ENCODE data around the gene CCR2.

CCR2 gene

GRCh38 chr3:46354478-46354877, 567 bp downstream of the CCR2 start:
- H3K4me3 ChIP-seq (ENCODE audit: extremely low read depth, insufficient read depth, low read length, poor library complexity, severe bottlenecking), result no peak overlapping the region
- no peaks in the 10 kb centered on the region for H3K36me3 ChIP-seq (ENCODE audit: control insufficient read depth, insufficient read depth, low read length)
- no peak overlapping the region for H3K27ac ChIP-seq (ENCODE audit: low read depth, low read length, severe bottlenecking)
- no CpG with 5 or more reads among the region's 1 CpG for WGBS, 2 experiments (ENCODE audit: insufficient coverage in 2 of 2)
- peaks cover 6% of the 10 kb centered on the region for H3K4me1 ChIP-seq (ENCODE audit: control insufficient read depth, insufficient read depth, low read length, poor library complexity, severe bottlenecking)
- H3K9me3 ChIP-seq (ENCODE audit: control insufficient read depth, low read length), result no peaks in the 10 kb centered on the region

GRCh38 chr3:46354984-46355383, 1.1 kb downstream of the CCR2 start:
- Histone ChIP-seq H3K27ac (ENCODE audit: low read depth, low read length, severe bottlenecking) (no peak overlapping the region), H3K4me3 (ENCODE audit: extremely low read depth, insufficient read depth, low read length, poor library complexity, severe bottlenecking) (no peak overlapping the region), H3K9me3 (ENCODE audit: control insufficient read depth, low read length) (no peaks in the 10 kb centered on the region), H3K4me1 (ENCODE audit: control insufficient read depth, insufficient read depth, low read length, poor library complexity, severe bottlenecking) (peaks cover 6% of the 10 kb centered on the region), H3K36me3 (ENCODE audit: control insufficient read depth, insufficient read depth, low read length) (no peaks in the 10 kb centered on the region)

- Histone ChIP-seq H3K4me1 (ENCODE audit: control insufficient read depth, insufficient read depth, low read length, poor library complexity, severe bottlenecking) (peaks cover 6% of the 10 kb centered on the region), H3K9me3 (ENCODE audit: control insufficient read depth, low read length) (no peaks in the 10 kb centered on the region), H3K36me3 (ENCODE audit: control insufficient read depth, insufficient read depth, low read length) (no peaks in the 10 kb centered on the region), H3K27ac (ENCODE audit: low read depth, low read length, severe bottlenecking) (no peak overlapping the region), H3K4me3 (ENCODE audit: extremely low read depth, insufficient read depth, low read length, poor library complexity, severe bottlenecking) (no peak overlapping the region)
- WGBS, 2 experiments (ENCODE audit: insufficient coverage in 2 of 2), result 89 to 94% methylated on average over 2 to 3 of the region's 3 CpGs
Observed at GRCh38 chr3:46356276-46356675, 2.4 kb downstream of the CCR2 start.

GRCh38 chr3:46356909-46357308, 3.0 kb downstream of the CCR2 start:
- Histone ChIP-seq H3K27ac (ENCODE audit: low read depth, low read length, severe bottlenecking) (no peak overlapping the region), H3K36me3 (ENCODE audit: control insufficient read depth, insufficient read depth, low read length) (no peaks in the 10 kb centered on the region), H3K9me3 (ENCODE audit: control insufficient read depth, low read length) (no peaks in the 10 kb centered on the region), H3K4me1 (ENCODE audit: control insufficient read depth, insufficient read depth, low read length, poor library complexity, severe bottlenecking) (peaks cover 6% of the 10 kb centered on the region), H3K4me3 (ENCODE audit: extremely low read depth, insufficient read depth, low read length, poor library complexity, severe bottlenecking) (no peak overlapping the region)
- WGBS, 2 experiments (ENCODE audit: insufficient coverage in 2 of 2), result 94 to 100% methylated on average over 3 of the region's 4 CpGs

- Histone ChIP-seq H3K4me3 (ENCODE audit: extremely low read depth, insufficient read depth, low read length, poor library complexity, severe bottlenecking) (no peak overlapping the region), H3K4me1 (ENCODE audit: control insufficient read depth, insufficient read depth, low read length, poor library complexity, severe bottlenecking) (peaks cover 6% of the 10 kb centered on the region), H3K9me3 (ENCODE audit: control insufficient read depth, low read length) (no peaks in the 10 kb centered on the region), H3K27ac (ENCODE audit: low read depth, low read length, severe bottlenecking) (no peak overlapping the region), H3K36me3 (ENCODE audit: control insufficient read depth, insufficient read depth, low read length) (no peaks in the 10 kb centered on the region)
- WGBS, 2 experiments (ENCODE audit: insufficient coverage in 2 of 2), result 96% methylated on average over 3 of the region's 6 CpGs; no CpG with 5 or more reads in 1 of the 2 experiments
Observed at GRCh38 chr3:46358466-46358865, 4.6 kb downstream of the CCR2 start.

GRCh38 chr3:46359733-46360493, 6.0 kb downstream of the CCR2 start:
- Histone ChIP-seq H3K27ac (ENCODE audit: low read depth, low read length, severe bottlenecking) (no peak overlapping the region), H3K36me3 (ENCODE audit: control insufficient read depth, insufficient read depth, low read length) (no peaks in the 10 kb centered on the region), H3K4me1 (ENCODE audit: control insufficient read depth, insufficient read depth, low read length, poor library complexity, severe bottlenecking) (no peaks in the 10 kb centered on the region), H3K4me3 (ENCODE audit: extremely low read depth, insufficient read depth, low read length, poor library complexity, severe bottlenecking) (no peak overlapping the region), H3K9me3 (ENCODE audit: control insufficient read depth, low read length) (no peaks in the 10 kb centered on the region)
- 82 to 86% methylated on average over 9 to 10 of the region's 11 CpGs for WGBS, 2 experiments (ENCODE audit: insufficient coverage in 2 of 2)

- no peak overlapping the region for H3K27ac ChIP-seq (ENCODE audit: low read depth, low read length, severe bottlenecking)
- WGBS, 2 experiments (ENCODE audit: insufficient coverage in 2 of 2), result 61 to 79% methylated on average over 3 to 6 of the region's 6 CpGs
- no peaks in the 10 kb centered on the region for H3K9me3 ChIP-seq (ENCODE audit: control insufficient read depth, low read length)
- H3K4me3 ChIP-seq (ENCODE audit: extremely low read depth, insufficient read depth, low read length, poor library complexity, severe bottlenecking), result no peak overlapping the region
- no peaks in the 10 kb centered on the region for H3K4me1 ChIP-seq (ENCODE audit: control insufficient read depth, insufficient read depth, low read length, poor library complexity, severe bottlenecking)
- H3K36me3 ChIP-seq (ENCODE audit: control insufficient read depth, insufficient read depth, low read length), result no peaks in the 10 kb centered on the region
Observed at GRCh38 chr3:46360907-46361306, 7.0 kb downstream of the CCR2 start.

- no peaks in the 10 kb centered on the region for H3K9me3 ChIP-seq (ENCODE audit: control insufficient read depth, low read length)
- H3K36me3 ChIP-seq (ENCODE audit: control insufficient read depth, insufficient read depth, low read length), result no peaks in the 10 kb centered on the region
- H3K4me1 ChIP-seq (ENCODE audit: control insufficient read depth, insufficient read depth, low read length, poor library complexity, severe bottlenecking), result no peaks in the 10 kb centered on the region
- H3K4me3 ChIP-seq (ENCODE audit: extremely low read depth, insufficient read depth, low read length, poor library complexity, severe bottlenecking), result no peak overlapping the region
- WGBS, 2 experiments (ENCODE audit: insufficient coverage in 2 of 2), result 93 to 95% methylated on average over 5 to 6 of the region's 8 CpGs
- no peak overlapping the region for H3K27ac ChIP-seq (ENCODE audit: low read depth, low read length, severe bottlenecking)
Observed at GRCh38 chr3:46361408-46362283, 7.7 kb downstream of the CCR2 start.

GRCh38 chr3:46365041-46365440, 11.1 kb downstream of the CCR2 start:
- no peak overlapping the region for H3K4me3 ChIP-seq (ENCODE audit: extremely low read depth, insufficient read depth, low read length, poor library complexity, severe bottlenecking)
- 100% methylated on average over 1 of the region's 4 CpGs; no CpG with 5 or more reads in 1 of the 2 experiments for WGBS, 2 experiments (ENCODE audit: insufficient coverage in 2 of 2)
- no peaks in the 10 kb centered on the region for H3K36me3 ChIP-seq (ENCODE audit: control insufficient read depth, insufficient read depth, low read length)
- H3K9me3 ChIP-seq (ENCODE audit: control insufficient read depth, low read length), result no peaks in the 10 kb centered on the region
- H3K27ac ChIP-seq (ENCODE audit: low read depth, low read length, severe bottlenecking), result no peak overlapping the region
- no peaks in the 10 kb centered on the region for H3K4me1 ChIP-seq (ENCODE audit: control insufficient read depth, insufficient read depth, low read length, poor library complexity, severe bottlenecking)

- no peaks in the 10 kb centered on the region for H3K36me3 ChIP-seq (ENCODE audit: control insufficient read depth, insufficient read depth, low read length)
- peaks cover 4% of the 10 kb centered on the region for H3K4me1 ChIP-seq (ENCODE audit: control insufficient read depth, insufficient read depth, low read length, poor library complexity, severe bottlenecking)
- H3K9me3 ChIP-seq (ENCODE audit: control insufficient read depth, low read length), result no peaks in the 10 kb centered on the region
- 70 to 100% methylated on average over 1 to 2 of the region's 5 CpGs for WGBS, 2 experiments (ENCODE audit: insufficient coverage in 2 of 2)
- no peak overlapping the region for H3K4me3 ChIP-seq (ENCODE audit: extremely low read depth, insufficient read depth, low read length, poor library complexity, severe bottlenecking)
- no peak overlapping the region for H3K27ac ChIP-seq (ENCODE audit: low read depth, low read length, severe bottlenecking)
Observed at GRCh38 chr3:46365737-46366524, 12.0 kb downstream of the CCR2 start.

Data from mesodermal cell (in vitro differentiated cells).